HepG2 (cell line): ENCODE results near the gene NEU4. TPM values are rescaled to one million over a fixed set of nuclear protein-coding genes. Genes with fewer than 3 reads are reported as not detected.

Experiments
- BCL3 ChIP-seq: sonication (generic); formaldehyde crosslinking; IDR thresholded peaks from 2 replicates; pipeline ENCODE4 v1.5.1; 2020; ENCODE audit warnings: mild to moderate bottlenecking, missing genetic modification reagents, moderate library complexity
- FOXC1 ChIP-seq: sonication (generic); formaldehyde crosslinking; IDR thresholded peaks from 2 replicates; pipeline ENCODE4 v1.8.0; 2022; ENCODE audit warnings: mild to moderate bottlenecking, missing genetic modification reagents, borderline replicate concordance
- GMEB2 ChIP-seq: IDR thresholded peaks from 2 replicates; pipeline ENCODE4 v1.6.1; 2016; ENCODE audit warnings: missing biosample characterization, missing genetic modification reagents, low read depth
- GTF2F1 ChIP-seq: fragments of 150-350 bp; IDR thresholded peaks from 2 replicates; pipeline ENCODE4 v1.6.1; 2014; ENCODE audit warnings: low read length
- HBP1 ChIP-seq: IDR thresholded peaks from 2 replicates; pipeline ENCODE4 v1.6.1; 2016; ENCODE audit warnings: low read depth, control low read depth
- HDAC1 ChIP-seq: sonication (generic); formaldehyde crosslinking; IDR thresholded peaks from 2 replicates; pipeline ENCODE4 v1.5.1; 2020; ENCODE audit warnings: mild to moderate bottlenecking, missing genetic modification reagents
- MAFF ChIP-seq: IDR thresholded peaks from 2 replicates; pipeline ENCODE4 v1.6.1; 2011; ENCODE audit warnings: low read depth, low read length, improper control_type of control experiment
- MIER2 ChIP-seq: IDR thresholded peaks from 2 replicates; pipeline ENCODE4 v1.6.1; 2016; ENCODE audit warnings: missing biosample characterization, missing genetic modification reagents
- NBN ChIP-seq: fragments of 450-650 bp; conservative IDR thresholded peaks from 2 replicates; pipeline ENCODE4 v1.6.1; 2017
- NRL ChIP-seq: sonication (generic); formaldehyde crosslinking; IDR thresholded peaks from 2 replicates; pipeline ENCODE4 v1.5.0; 2020; ENCODE audit warnings: missing genetic modification reagents, mild to moderate bottlenecking, moderate library complexity, borderline replicate concordance
- RBFOX2 ChIP-seq: fragments of 200-400 bp; formaldehyde crosslinking; IDR thresholded peaks from 2 replicates; pipeline ENCODE4 v1.6.1; 2017; ENCODE audit warnings: low read depth, mild to moderate bottlenecking, low read length
- SIX4 ChIP-seq: sonication (generic); formaldehyde crosslinking; IDR thresholded peaks from 2 replicates; pipeline ENCODE4 v1.4.0; 2020; ENCODE audit warnings: missing genetic modification reagents
- SMARCC2 ChIP-seq: fragments of 450-650 bp; IDR thresholded peaks from 2 replicates; pipeline ENCODE4 v1.6.1; 2017; ENCODE audit warnings: antibody characterized with exemption, mild to moderate bottlenecking
- SRSF1 ChIP-seq: fragments of 200-400 bp; formaldehyde crosslinking; optimal IDR thresholded peaks from 2 replicates; pipeline ENCODE3; 2017; ENCODE audit warnings: mild to moderate bottlenecking, low read depth, low read length, moderate library complexity
- SSRP1 ChIP-seq: IDR thresholded peaks from 2 replicates; pipeline ENCODE4 v1.6.1; 2016; ENCODE audit warnings: control low read depth
- SYNCRIP ChIP-seq: fragments of 200-400 bp; formaldehyde crosslinking; IDR thresholded peaks from 2 replicates; pipeline ENCODE4 v1.6.1; 2018; ENCODE audit warnings: mild to moderate bottlenecking, low read depth, low read length; ENCODE audit not compliant: insufficient read depth
- TBX2 ChIP-seq: sonication (generic); formaldehyde crosslinking; IDR thresholded peaks from 2 replicates; pipeline ENCODE4 v1.5.0; 2020; ENCODE audit warnings: missing genetic modification reagents, mild to moderate bottlenecking, borderline replicate concordance
- THYN1 ChIP-seq: sonication (generic); formaldehyde crosslinking; IDR thresholded peaks from 2 replicates; pipeline ENCODE4 v1.8.1; 2023; ENCODE audit warnings: low read depth, mild to moderate bottlenecking, moderate library complexity, missing genetic modification reagents, borderline replicate concordance
- ZBTB37 ChIP-seq: sonication (generic); formaldehyde crosslinking; IDR thresholded peaks from 2 replicates; pipeline ENCODE4 v1.4.0; 2020; ENCODE audit warnings: mild to moderate bottlenecking, missing genetic modification reagents
- ZFP36L1 ChIP-seq: sonication (generic); formaldehyde crosslinking; IDR thresholded peaks from 2 replicates; pipeline ENCODE4 v1.8.0; 2022; ENCODE audit warnings: mild to moderate bottlenecking, missing genetic modification reagents, moderate library complexity
- ZFP62 ChIP-seq: sonication (generic); formaldehyde crosslinking; IDR thresholded peaks from 2 replicates; pipeline ENCODE4 v1.4.0; 2020; ENCODE audit warnings: missing genetic modification reagents
- ZFP90 ChIP-seq: sonication (generic); formaldehyde crosslinking; IDR thresholded peaks from 2 replicates; pipeline ENCODE4 v1.8.0; 2022; ENCODE audit warnings: missing genetic modification reagents, mild to moderate bottlenecking, inconsistent platforms, borderline replicate concordance
- ZNF557 ChIP-seq: sonication (generic); formaldehyde crosslinking; IDR thresholded peaks from 2 replicates; pipeline ENCODE4 v1.4.0; 2020; ENCODE audit warnings: missing genetic modification reagents
- ZNF703 ChIP-seq: sonication (generic); formaldehyde crosslinking; IDR thresholded peaks from 2 replicates; pipeline ENCODE4 v1.5.1; 2020; ENCODE audit warnings: missing genetic modification reagents, mild to moderate bottlenecking, moderate library complexity, borderline replicate concordance
- ZNF878 ChIP-seq: sonication (generic); formaldehyde crosslinking; IDR thresholded peaks from 2 replicates; pipeline ENCODE4 v1.8.1; 2023; ENCODE audit warnings: mild to moderate bottlenecking, missing genetic modification reagents, moderate library complexity
- polyA plus RNA-seq, 8 experiments: library from polyadenylated mRNA; depleted of rRNA in 3 of 8; stranded (reverse) in 7 of 8; unstranded in 1 of 8; fragments of >200 nt; fragmentation: Illumina TruSeq in 4 of 8; extraction: Trizol in 4 of 8; gene quantifications; 2 replicates each; pipeline versions ENCODE4 v1.2.1 to v1.2.3, GENCODE V29; 2011 to 2016; ENCODE audit warnings: low read depth in 4 of 8, missing spikeins in 1 of 8, mixed read lengths in 1 of 8; ENCODE audit not compliant: insufficient read depth in 1 of 8
- total RNA-seq, 5 experiments: library from RNA; depleted of rRNA; stranded (reverse); fragments of >200 nt; fragmentation: Illumina TruSeq; extraction: Trizol; gene quantifications; 2 replicates each; pipeline ENCODE4 v1.2.3, GENCODE V29; 2016; ENCODE audit warnings: low read depth in 1 of 5

Gene NEU4
- total and polyA plus RNA-seq, 2 of the 13 experiments (the other 11 are each of a cell fraction or from before 2014, with no cell fraction given) = 53.5 to 107 TPM

DNA sequence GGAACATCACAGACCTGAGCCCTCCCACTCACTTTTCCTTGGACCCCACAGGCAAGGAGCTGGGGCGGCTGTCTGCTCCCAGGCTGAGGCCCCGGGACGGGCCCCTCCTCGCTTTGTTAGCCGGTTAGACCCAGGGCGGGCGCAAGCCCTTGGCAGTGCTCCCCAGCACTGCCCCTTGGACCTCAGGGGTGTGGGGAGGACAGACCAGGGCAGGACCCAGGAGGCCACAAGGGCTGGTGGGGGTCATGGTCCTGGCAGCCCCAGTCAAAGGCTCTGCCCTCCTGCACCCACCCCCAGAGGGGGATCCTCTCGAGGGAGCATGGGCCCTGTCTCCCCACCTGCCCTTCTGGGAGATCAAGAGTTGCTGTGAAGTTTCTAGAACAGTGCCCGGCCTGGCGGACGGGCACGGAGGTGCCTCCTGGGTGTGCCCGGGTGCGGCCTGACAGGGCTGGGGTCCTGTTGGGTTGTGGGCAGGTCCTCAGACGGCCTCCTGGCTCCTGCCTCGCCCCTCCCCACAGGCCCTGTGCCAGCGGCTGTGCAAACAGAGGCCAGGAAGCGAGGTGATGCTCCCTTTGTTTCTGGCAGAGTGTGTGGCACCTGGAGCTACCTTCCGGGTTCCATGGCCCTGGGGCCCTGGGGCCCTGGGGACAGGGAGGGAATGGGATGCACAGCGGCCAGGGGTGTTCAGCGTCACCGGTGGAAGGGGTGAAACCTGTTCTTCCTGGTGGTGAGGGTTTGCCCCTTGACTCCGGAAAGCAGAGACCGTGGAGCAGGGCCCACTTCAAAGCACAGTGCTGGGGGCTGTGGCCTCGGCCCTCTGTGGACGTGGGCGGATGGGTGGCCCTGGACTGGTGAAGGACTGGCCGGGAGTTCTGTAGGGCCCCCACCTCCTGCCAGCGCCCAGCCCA lies 35.2 kb upstream of the NEU4 start (continued):
- TF ChIP-seq ZBTB37 (peak; percentile 73), SYNCRIP (no peak), ZFP62 (CRISPR knock-in tag) (no peak), SIX4 (no peak), NRL (CRISPR knock-in tag) (0 out of 2 replicates have a peak, but pooled peaks have one; percentile 4), GTF2F1 (no peak), MIER2 (peak; percentile 3; the same call in 1 of the 2 replicates), FOXC1 (peak; percentile 49; the same call in 1 of the 2 replicates), ZFP36L1 (CRISPR knock-in tag) (peak; percentile 56; the same call in 1 of the 2 replicates), GMEB2 (CRISPR knock-in tag) (no peak), SMARCC2 (no peak), THYN1 (no peak), ZNF557 (CRISPR knock-in tag) (no peak), SRSF1 (peak; percentile 60), SSRP1 (CRISPR knock-in tag) (peak; percentile 82; the same call in 1 of the 2 replicates), BCL3 (no peak; the same call in 1 of the 2 replicates), MAFF (no peak), ZFP90 (CRISPR knock-in tag) (0 out of 2 replicates have a peak, but pooled peaks have one; percentile 2), HDAC1 (CRISPR knock-in tag) (peak; percentile 80), TBX2 (CRISPR knock-in tag) (peak; percentile 55; the same call in 1 of the 2 replicates), ZNF703 (peak; percentile 16; the same call in 1 of the 2 replicates), ZNF878 (CRISPR knock-in tag) (no peak; the same call in 1 of the 2 replicates), NBN (no peak), HBP1 (CRISPR knock-in tag) (no peak), RBFOX2 (peak; percentile 88)
